K562 (cell line): Measurements from ENCODE around the gene MORF4L1. TPM values are rescaled to one million over a fixed set of nuclear protein-coding genes. Genes with fewer than 3 reads are reported as not detected.
A peak's percentile ranks its signal among the peaks of the same experiment; 100 is the strongest.

Source experiments
- CTCF ChIP-seq, 3 experiments: IDR thresholded peaks in 2 of 3; conservative IDR thresholded peaks in 1 of 3; 2 replicates each; pipeline ENCODE4 v1.5.1; 2011 to 2012; ENCODE audit warnings: low read length in 3 of 3, mild to moderate bottlenecking in 3 of 3, control low read depth in 2 of 3, improper control_type of control experiment in 1 of 3, inconsistent platforms in 1 of 3, low read depth in 1 of 3, mixed read lengths in 1 of 3, moderate library complexity in 1 of 3; ENCODE audit not compliant: insufficient read depth in 2 of 3
- RBM39 ChIP-seq: fragments of 200-400 bp; formaldehyde crosslinking; optimal IDR thresholded peaks from 2 replicates; pipeline ENCODE3; 2018; ENCODE audit warnings: low read depth, low read length
- U2AF2 ChIP-seq: fragments of 200-400 bp; formaldehyde crosslinking; optimal IDR thresholded peaks from 2 replicates; pipeline ENCODE3; 2017; ENCODE audit warnings: low read depth, mild to moderate bottlenecking, low read length
- ZNF175 ChIP-seq: fragments of 200-800 bp; sonication (Bioruptor generic); IDR thresholded peaks from 2 replicates; pipeline ENCODE4 v1.6.1; 2016; ENCODE audit warnings: low read depth, mild to moderate bottlenecking, missing genetic modification characterization, missing compliant biosample characterization
- ZNF395 ChIP-seq: fragments of 200-800 bp; sonication (Bioruptor generic); IDR thresholded peaks from 2 replicates; pipeline ENCODE4 v1.6.1; 2017; ENCODE audit warnings: missing genetic modification characterization, missing compliant biosample characterization
- ZNF766 ChIP-seq: fragments of 200-800 bp; sonication (Bioruptor generic); conservative IDR thresholded peaks from 2 replicates; pipeline ENCODE4 v1.6.1; 2016; ENCODE audit warnings: missing genetic modification characterization, missing compliant biosample characterization
- polyA plus RNA-seq, 8 experiments: library from polyadenylated mRNA; depleted of rRNA in 4 of 8; stranded (reverse) in 5 of 8; unstranded in 3 of 8; fragments of >200 nt; fragmentation: Nextera tagmentation in 2 of 8; fragmentation: Illumina TruSeq in 1 of 8; extraction: Ambion mirVana in 2 of 8; extraction: Trizol in 1 of 8; gene quantifications; 2 replicates each; pipeline versions ENCODE4 v1.2.1 to v1.2.3, GENCODE V29; 2011 to 2014; ENCODE audit warnings: inconsistent platforms in 1 of 8, missing spikeins in 1 of 8
- total RNA-seq, 7 experiments: library from RNA; depleted of rRNA in 6 of 7; stranded (reverse); fragments of >200 nt in 6 of 7; fragmentation: Illumina TruSeq in 2 of 7; extraction: Trizol in 2 of 7; gene quantifications; 2 replicates each; pipeline versions ENCODE4 v1.2.1 to v1.2.3, GENCODE V29; 2011 to 2021; ENCODE audit warnings: low replicate concordance in 1 of 7
- TF ChIP-seq, protein P1 (sequence below), 2 experiments: fragments of 450-650 bp; IDR thresholded peaks; 2 replicates each; pipeline ENCODE4 v1.6.1; 2018; ENCODE audit warnings: mild to moderate bottlenecking in 2 of 2, low read depth in 1 of 2; ENCODE audit not compliant: partially characterized antibody in 2 of 2
- TF ChIP-seq, protein P2 (sequence below): fragments of 250-450 bp; sonication (Bioruptor Pico); IDR thresholded peaks from 2 replicates; pipeline ENCODE4 v1.5.0; 2021; ENCODE audit warnings: mild to moderate bottlenecking, moderate library complexity
- TF ChIP-seq, protein P3 (sequence below), 2 experiments: fragments of 450-650 bp in 1 of 2; IDR thresholded peaks; 2 replicates each; pipeline ENCODE4 v1.6.1; 2011 to 2017; ENCODE audit warnings: low read depth in 2 of 2, antibody characterized with exemption in 1 of 2, borderline replicate concordance in 1 of 2, low read length in 1 of 2, mild to moderate bottlenecking in 1 of 2, mixed read lengths in 1 of 2; ENCODE audit not compliant: control insufficient read depth in 1 of 2

MORF4L1 gene
- total and polyA plus RNA-seq, 9 of the 15 experiments (the other 6 are each of a cell fraction or from before 2014, with no cell fraction given), result 127 to 615 (median 281) TPM

GRCh38 chr15:78930577-78931388, 58.1 kb downstream of the MORF4L1 start (continued):
- TF ChIP-seq RBM39 (no peak), ZNF175 (peak; percentile 54; the same call in 1 of the 2 replicates), ZNF395 (CRISPR knock-in tag) (peak; percentile 45; the same call in 1 of the 2 replicates), CTCF (IDR thresholded peaks at IDR 0.05 in 2 of 3, conservative IDR thresholded peaks at IDR 0.05 in 1 of 3; ENCODE audit: insufficient read depth in 2 of 3, low read depth in 1 of 3, low read length in 3 of 3) (no peak), ZNF766 (CRISPR knock-in tag) (0 out of 2 replicates have a peak, but pooled peaks have one; percentile 43), U2AF2 (no peak)
- TF ChIP-seq, protein P1, sequence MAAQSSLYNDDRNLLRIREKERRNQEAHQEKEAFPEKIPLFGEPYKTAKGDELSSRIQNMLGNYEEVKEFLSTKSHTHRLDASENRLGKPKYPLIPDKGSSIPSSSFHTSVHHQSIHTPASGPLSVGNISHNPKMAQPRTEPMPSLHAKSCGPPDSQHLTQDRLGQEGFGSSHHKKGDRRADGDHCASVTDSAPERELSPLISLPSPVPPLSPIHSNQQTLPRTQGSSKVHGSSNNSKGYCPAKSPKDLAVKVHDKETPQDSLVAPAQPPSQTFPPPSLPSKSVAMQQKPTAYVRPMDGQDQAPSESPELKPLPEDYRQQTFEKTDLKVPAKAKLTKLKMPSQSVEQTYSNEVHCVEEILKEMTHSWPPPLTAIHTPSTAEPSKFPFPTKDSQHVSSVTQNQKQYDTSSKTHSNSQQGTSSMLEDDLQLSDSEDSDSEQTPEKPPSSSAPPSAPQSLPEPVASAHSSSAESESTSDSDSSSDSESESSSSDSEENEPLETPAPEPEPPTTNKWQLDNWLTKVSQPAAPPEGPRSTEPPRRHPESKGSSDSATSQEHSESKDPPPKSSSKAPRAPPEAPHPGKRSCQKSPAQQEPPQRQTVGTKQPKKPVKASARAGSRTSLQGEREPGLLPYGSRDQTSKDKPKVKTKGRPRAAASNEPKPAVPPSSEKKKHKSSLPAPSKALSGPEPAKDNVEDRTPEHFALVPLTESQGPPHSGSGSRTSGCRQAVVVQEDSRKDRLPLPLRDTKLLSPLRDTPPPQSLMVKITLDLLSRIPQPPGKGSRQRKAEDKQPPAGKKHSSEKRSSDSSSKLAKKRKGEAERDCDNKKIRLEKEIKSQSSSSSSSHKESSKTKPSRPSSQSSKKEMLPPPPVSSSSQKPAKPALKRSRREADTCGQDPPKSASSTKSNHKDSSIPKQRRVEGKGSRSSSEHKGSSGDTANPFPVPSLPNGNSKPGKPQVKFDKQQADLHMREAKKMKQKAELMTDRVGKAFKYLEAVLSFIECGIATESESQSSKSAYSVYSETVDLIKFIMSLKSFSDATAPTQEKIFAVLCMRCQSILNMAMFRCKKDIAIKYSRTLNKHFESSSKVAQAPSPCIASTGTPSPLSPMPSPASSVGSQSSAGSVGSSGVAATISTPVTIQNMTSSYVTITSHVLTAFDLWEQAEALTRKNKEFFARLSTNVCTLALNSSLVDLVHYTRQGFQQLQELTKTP (IDR thresholded peaks at IDR 0.05; ENCODE audit: low read depth in 1 of 2, partially characterized antibody in 2 of 2), result no peak
- TF ChIP-seq, protein P2, sequence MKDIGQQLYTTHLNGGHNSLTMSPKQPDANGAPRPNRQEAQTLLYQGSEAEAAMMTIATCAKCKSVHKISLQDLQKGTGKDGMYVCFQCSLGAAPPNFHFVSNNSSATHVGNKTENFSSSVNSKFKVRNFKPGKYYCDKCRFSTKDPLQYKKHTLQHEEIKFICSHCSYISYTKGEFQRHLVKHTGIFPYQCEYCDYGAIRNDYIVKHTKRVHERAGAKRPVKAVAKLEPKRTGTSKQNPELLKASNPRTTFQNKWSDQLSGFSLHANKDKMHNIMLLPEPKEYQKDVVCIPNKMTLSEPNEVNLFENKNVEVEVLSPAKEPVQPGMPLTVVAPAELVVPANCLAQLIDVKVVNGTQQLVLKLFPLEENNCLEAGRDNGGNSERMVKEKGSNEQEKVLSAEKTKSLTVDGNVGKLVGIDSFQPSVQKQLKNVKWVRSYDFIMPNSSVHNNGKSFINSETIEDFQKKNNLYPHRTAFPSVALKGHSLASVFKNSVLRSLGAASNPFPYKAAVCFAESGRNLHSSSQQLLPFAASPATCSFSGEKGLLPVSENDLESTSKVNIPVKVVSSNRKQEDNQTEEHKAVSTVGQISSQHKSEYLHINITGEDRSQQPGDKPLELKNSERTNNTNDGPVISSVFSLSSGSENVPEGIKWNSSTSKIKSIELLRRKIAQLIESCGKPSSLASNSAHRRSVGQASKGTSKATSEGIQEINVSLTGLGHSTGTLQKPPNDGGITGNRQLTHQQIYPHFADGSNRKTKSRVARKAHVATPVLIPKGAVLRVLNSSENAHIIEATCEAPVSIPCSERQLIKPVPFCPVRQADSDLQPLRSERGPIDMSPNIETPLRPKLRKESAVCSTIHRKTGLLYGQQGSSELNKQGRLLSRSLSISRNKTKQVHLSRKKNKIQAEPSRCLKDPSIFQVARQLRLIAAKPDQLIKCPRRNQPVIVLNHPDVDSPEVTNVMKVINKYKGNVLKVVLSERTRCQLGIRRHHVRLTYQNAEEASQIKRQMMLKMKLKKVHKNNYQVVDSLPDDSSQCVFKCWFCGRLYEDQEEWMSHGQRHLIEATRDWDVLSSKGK (CRISPR knock-in tag), result no peak
- TF ChIP-seq, protein P3, sequence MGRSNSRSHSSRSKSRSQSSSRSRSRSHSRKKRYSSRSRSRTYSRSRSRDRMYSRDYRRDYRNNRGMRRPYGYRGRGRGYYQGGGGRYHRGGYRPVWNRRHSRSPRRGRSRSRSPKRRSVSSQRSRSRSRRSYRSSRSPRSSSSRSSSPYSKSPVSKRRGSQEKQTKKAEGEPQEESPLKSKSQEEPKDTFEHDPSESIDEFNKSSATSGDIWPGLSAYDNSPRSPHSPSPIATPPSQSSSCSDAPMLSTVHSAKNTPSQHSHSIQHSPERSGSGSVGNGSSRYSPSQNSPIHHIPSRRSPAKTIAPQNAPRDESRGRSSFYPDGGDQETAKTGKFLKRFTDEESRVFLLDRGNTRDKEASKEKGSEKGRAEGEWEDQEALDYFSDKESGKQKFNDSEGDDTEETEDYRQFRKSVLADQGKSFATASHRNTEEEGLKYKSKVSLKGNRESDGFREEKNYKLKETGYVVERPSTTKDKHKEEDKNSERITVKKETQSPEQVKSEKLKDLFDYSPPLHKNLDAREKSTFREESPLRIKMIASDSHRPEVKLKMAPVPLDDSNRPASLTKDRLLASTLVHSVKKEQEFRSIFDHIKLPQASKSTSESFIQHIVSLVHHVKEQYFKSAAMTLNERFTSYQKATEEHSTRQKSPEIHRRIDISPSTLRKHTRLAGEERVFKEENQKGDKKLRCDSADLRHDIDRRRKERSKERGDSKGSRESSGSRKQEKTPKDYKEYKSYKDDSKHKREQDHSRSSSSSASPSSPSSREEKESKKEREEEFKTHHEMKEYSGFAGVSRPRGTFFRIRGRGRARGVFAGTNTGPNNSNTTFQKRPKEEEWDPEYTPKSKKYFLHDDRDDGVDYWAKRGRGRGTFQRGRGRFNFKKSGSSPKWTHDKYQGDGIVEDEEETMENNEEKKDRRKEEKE (IDR thresholded peaks at IDR 0.05; ENCODE audit: borderline replicate concordance in 1 of 2, control insufficient read depth in 1 of 2, low read depth in 2 of 2, low read length in 1 of 2), result no peak
